ENCODE data around the gene BRWD1.

- no peak for TF ChIP-seq CTCF (conservative IDR thresholded peaks at IDR 0.05 in 1 of 2, IDR thresholded peaks at IDR 0.05 in 1 of 2; ENCODE audit: low read depth in 1 of 2, low read length in 2 of 2)
- no peak for TF ChIP-seq EZH2 (IDR thresholded peaks at IDR 0.05; ENCODE audit: low read length, missing control alignments)
These were observed 16.5 kb downstream of the BRWD1 start for GRCh38 chr21:39296891-39297290.

Measured in fibroblast of lung (primary cell).